H1 (cell line): ENCODE measurements around the gene HBQ1. TPM values are rescaled to one million over a fixed set of nuclear protein-coding genes. Genes with fewer than 3 reads are reported as not detected.
A peak's percentile ranks its signal among the peaks of the same experiment; 100 is the strongest.

Experiments used
- CTCF ChIA-PET: fragments of 300-600 bp; sonication (Branson Sonifier 250); formaldehyde crosslinking; loops from one replicate; lab custom pipeline; 2021; ENCODE audit not compliant: partially characterized antibody; lab: Charles Lee
- POLR2A ChIA-PET: fragments of 300-600 bp; sonication (Branson Sonifier 250); formaldehyde crosslinking; loops from one replicate; lab custom pipeline; 2021; ENCODE audit warnings: inconsistent platforms; ENCODE audit not compliant: partially characterized antibody; lab: Charles Lee
- DNase-seq, 2 experiments: peaks; one replicate each; pipeline versions ENCODE4 v3.0.0 to v3.0.0-alpha.2; 2010 to 2022; ENCODE audit warnings: low spot score in 2 of 2, low read depth in 1 of 2, mixed read lengths in 1 of 2
- FAIRE-seq: peaks from 2 replicates; lab custom pipeline; 2011; peaks lifted over from hg19 to GRCh38; lab: Jason Lieb, UNC
- H2AFZ ChIP-seq: 2 replicates; pipeline ENCODE4 v1.8.1; 2012; ENCODE audit warnings: low read length, inconsistent platforms
- H2AK5ac ChIP-seq: 2 replicates; pipeline ENCODE4 v1.6.1; 2013; ENCODE audit warnings: low read depth, low read length
- H2BK120ac ChIP-seq: replicated peaks from 2 replicates; pipeline ENCODE3; 2013; ENCODE audit warnings: low read depth, low read length, inconsistent platforms
- H2BK12ac ChIP-seq: 2 replicates; pipeline ENCODE4 v1.6.1; 2013; ENCODE audit warnings: low read depth, low read length
- H2BK15ac ChIP-seq: 2 replicates; pipeline ENCODE4 v1.6.1; 2013; ENCODE audit warnings: low read length
- H2BK20ac ChIP-seq: 2 replicates; pipeline ENCODE4 v1.6.1; 2013; ENCODE audit warnings: low read length
- H2BK5ac ChIP-seq: 2 replicates; pipeline ENCODE4 v1.6.1; 2013; ENCODE audit warnings: low read depth, low read length
- H3K14ac ChIP-seq: 2 replicates; pipeline ENCODE4 v1.6.1; 2013; ENCODE audit warnings: inconsistent platforms; ENCODE audit not compliant: insufficient read length
- H3K18ac ChIP-seq: 2 replicates; pipeline ENCODE4 v1.6.1; 2013; ENCODE audit warnings: low read length; ENCODE audit errors: extremely low read depth
- H3K23ac ChIP-seq: 2 replicates; pipeline ENCODE4 v1.6.1; 2013; ENCODE audit warnings: inconsistent platforms; ENCODE audit not compliant: insufficient read length
- H3K23me2 ChIP-seq: 2 replicates; pipeline ENCODE4 v1.6.1; 2013; ENCODE audit warnings: low read depth, low read length
- H3K27ac ChIP-seq: 2 replicates; pipeline ENCODE4 v1.6.1; 2011; ENCODE audit warnings: low read depth, low read length, inconsistent platforms
- H3K27me3 ChIP-seq, 4 experiments: replicated peaks in 1 of 4; 1 replicate in 1 of 4; 2 replicates in 3 of 4; pipeline versions ENCODE4 v1.6.1 to v1.8.1; 2011 to 2013; ENCODE audit warnings: low read length in 3 of 4, mild to moderate bottlenecking in 3 of 4, inconsistent platforms in 2 of 4, mixed read lengths in 2 of 4, moderate library complexity in 1 of 4; ENCODE audit not compliant: control insufficient read depth in 3 of 4, insufficient read depth in 3 of 4; ENCODE audit errors: extremely low read depth in 1 of 4
- H3K36me3 ChIP-seq, 4 experiments: 2 replicates each; pipeline versions ENCODE4 v1.6.1 to v1.8.1; 2011 to 2013; ENCODE audit warnings: mild to moderate bottlenecking in 4 of 4, low read length in 3 of 4, moderate library complexity in 2 of 4, control low read depth in 1 of 4, inconsistent platforms in 1 of 4; ENCODE audit not compliant: insufficient read depth in 4 of 4, control insufficient read depth in 2 of 4
- H3K4ac ChIP-seq: replicated peaks from 2 replicates; pipeline ENCODE3; 2013; ENCODE audit warnings: low read length, low read depth, mixed read lengths, inconsistent platforms; ENCODE audit not compliant: insufficient read length
- H3K4me1 ChIP-seq, 4 experiments: replicated peaks in 1 of 4; 1 replicate in 1 of 4; 2 replicates in 3 of 4; pipeline versions ENCODE4 v1.6.1 to v1.8.1; 2011 to 2013; ENCODE audit warnings: low read length in 3 of 4, inconsistent platforms in 2 of 4, mixed read lengths in 1 of 4; ENCODE audit not compliant: insufficient read depth in 4 of 4, control insufficient read depth in 3 of 4
- H3K4me2 ChIP-seq, 2 experiments: 2 replicates each; pipeline versions ENCODE4 v1.6.1 to v1.8.1; 2011 to 2013; ENCODE audit warnings: low read depth in 2 of 2, low read length in 2 of 2, control low read depth in 1 of 2, inconsistent platforms in 1 of 2, mild to moderate bottlenecking in 1 of 2; ENCODE audit not compliant: insufficient read depth in 1 of 2
- H3K4me3 ChIP-seq, 4 experiments: fragments of 200-600, 300-600 bp in 1 of 4; sonication (generic), shearing (Covaris generic), sonication (Bioruptor Twin) in 1 of 4; 2 replicates each; pipeline versions ENCODE4 v1.5.1 to v1.8.1; 2011 to 2016; ENCODE audit warnings: low read length in 4 of 4, low read depth in 3 of 4, control low read depth in 2 of 4, inconsistent platforms in 2 of 4, mild to moderate bottlenecking in 2 of 4, mixed read lengths in 1 of 4, moderate library complexity in 1 of 4; ENCODE audit not compliant: insufficient read depth in 2 of 4; ENCODE audit errors: extremely low read depth in 1 of 4
- H3K56ac ChIP-seq: replicated peaks from 2 replicates; pipeline ENCODE3; 2013; ENCODE audit warnings: low read depth, mild to moderate bottlenecking, mixed read lengths, low read length, inconsistent platforms; ENCODE audit not compliant: insufficient read length
- H3K79me1 ChIP-seq: 2 replicates; pipeline ENCODE4 v1.6.1; 2013; ENCODE audit warnings: low read depth, low read length, control low read depth
- H3K79me2 ChIP-seq, 2 experiments: 2 replicates each; pipeline versions ENCODE4 v1.6.1 to v1.8.1; 2012 to 2013; ENCODE audit warnings: low read length in 2 of 2, mild to moderate bottlenecking in 2 of 2, inconsistent platforms in 1 of 2; ENCODE audit not compliant: insufficient read depth in 2 of 2, control insufficient read depth in 1 of 2
- H3K9ac ChIP-seq, 4 experiments: replicated peaks in 1 of 4; 1 replicate in 1 of 4; 2 replicates in 3 of 4; pipeline versions ENCODE4 v1.6.1 to v1.8.1; 2011 to 2013; ENCODE audit warnings: low read depth in 3 of 4, low read length in 3 of 4, control low read depth in 2 of 4, mild to moderate bottlenecking in 2 of 4, moderate library complexity in 2 of 4, inconsistent platforms in 1 of 4; ENCODE audit errors: extremely low read depth in 1 of 4
- H3K9me3 ChIP-seq, 2 experiments: 2 replicates each; pipeline versions ENCODE4 v1.6.1 to v1.8.1; 2012 to 2013; ENCODE audit warnings: mild to moderate bottlenecking in 2 of 2, moderate library complexity in 2 of 2, control low read depth in 1 of 2, inconsistent platforms in 1 of 2, low read depth in 1 of 2, low read length in 1 of 2, mixed read lengths in 1 of 2; ENCODE audit not compliant: insufficient read depth in 2 of 2
- H4K20me1 ChIP-seq, 2 experiments: replicated peaks in 1 of 2; 2 replicates each; pipeline versions ENCODE3 to v1.8.1; 2011 to 2013; ENCODE audit warnings: inconsistent platforms in 2 of 2, low read length in 2 of 2, mild to moderate bottlenecking in 1 of 2; ENCODE audit not compliant: insufficient read depth in 2 of 2, control insufficient read depth in 1 of 2
- H4K5ac ChIP-seq: 2 replicates; pipeline ENCODE4 v1.6.1; 2013; ENCODE audit warnings: low read length, low read depth, mixed read lengths, inconsistent platforms; ENCODE audit not compliant: insufficient read length
- H4K8ac ChIP-seq: 2 replicates; pipeline ENCODE4 v1.8.0; 2013; ENCODE audit warnings: mild to moderate bottlenecking, moderate library complexity, low read length, inconsistent platforms; ENCODE audit not compliant: insufficient read depth; ENCODE audit errors: extremely low read depth
- H4K91ac ChIP-seq: replicated peaks from 2 replicates; pipeline ENCODE3; 2013; ENCODE audit warnings: low read length, mixed read lengths, inconsistent platforms; ENCODE audit not compliant: insufficient read length
- EZH2 ChIP-seq: fragments of 200-600 bp; sonication (generic); IDR thresholded peaks from 2 replicates; pipeline ENCODE4 v1.7.1; 2012; ENCODE audit warnings: low read depth, mild to moderate bottlenecking, moderate library complexity, low read length, inconsistent platforms; ENCODE audit not compliant: severe bottlenecking
- FOSL1 ChIP-seq: IDR thresholded peaks from 2 replicates; pipeline ENCODE4 v1.6.1; 2011; ENCODE audit warnings: mild to moderate bottlenecking, low read depth, low read length, moderate library complexity; ENCODE audit not compliant: insufficient read depth
- GTF2F1 ChIP-seq: IDR thresholded peaks from 2 replicates; pipeline ENCODE4 v1.6.1; 2012; ENCODE audit warnings: low read depth, low read length, improper control_type of control experiment, borderline replicate concordance
- HDAC2 ChIP-seq, 2 experiments: fragments of 300-600 bp in 1 of 2; sonication (generic) in 1 of 2; IDR thresholded peaks; 2 replicates each; pipeline ENCODE4 v1.6.1; 2011 to 2012; ENCODE audit warnings: low read depth in 2 of 2, low read length in 2 of 2, mild to moderate bottlenecking in 2 of 2, moderate library complexity in 2 of 2, borderline replicate concordance in 1 of 2, inconsistent platforms in 1 of 2
- KDM1A ChIP-seq: fragments of 200-600, 300-600 bp; sonication (generic); IDR thresholded peaks from 2 replicates; pipeline ENCODE4 v1.7.1; 2016; ENCODE audit warnings: mild to moderate bottlenecking, low read length, borderline replicate concordance
- KDM4A ChIP-seq: IDR thresholded peaks from one replicate; pipeline ENCODE4 v1.7.1; 2012; ENCODE audit warnings: low read depth, mild to moderate bottlenecking, moderate library complexity, low read length, inconsistent platforms; ENCODE audit not compliant: severe bottlenecking
- RBBP5 ChIP-seq: IDR thresholded peaks from 2 replicates; pipeline ENCODE4 v1.7.1; 2012; ENCODE audit warnings: low read depth, mild to moderate bottlenecking, inconsistent platforms, low read length, moderate library complexity, borderline replicate concordance
- RFX5 ChIP-seq: IDR thresholded peaks from 2 replicates; pipeline ENCODE4 v1.6.1; 2011; ENCODE audit warnings: low read depth, low read length, improper control_type of control experiment, borderline replicate concordance
- SAP30 ChIP-seq: fragments of 300-600 bp; sonication (generic); IDR thresholded peaks from 2 replicates; pipeline ENCODE4 v1.7.1; 2012; ENCODE audit warnings: low read length, moderate library complexity, mild to moderate bottlenecking, inconsistent platforms; ENCODE audit not compliant: insufficient read depth, insufficient replicate concordance
- SIN3A ChIP-seq, 2 experiments: IDR thresholded peaks in 1 of 2; conservative IDR thresholded peaks in 1 of 2; 2 replicates each; pipeline ENCODE4 v1.6.1; 2011 to 2012; ENCODE audit warnings: low read length in 2 of 2, improper control_type of control experiment in 1 of 2, low read depth in 1 of 2, mild to moderate bottlenecking in 1 of 2
- YY1 ChIP-seq: IDR thresholded peaks from 2 replicates; pipeline ENCODE4 v1.6.1; 2011; ENCODE audit warnings: low read depth, mild to moderate bottlenecking, low read length
- WGBS, 2 experiments: shearing (Covaris generic) in 1 of 2; methylation state at CpG; one replicate each; pipeline versions ENCODE4 v1.1.6 to v1.1.7; 2013 to 2015; ENCODE audit warnings: low lambda C conversion rate in 2 of 2, mixed read lengths in 2 of 2, inconsistent platforms in 1 of 2, low coverage in 1 of 2, missing lambda C conversion rate in 1 of 2; ENCODE audit not compliant: insufficient replicate concordance in 2 of 2, insufficient coverage in 1 of 2, insufficient read length in 1 of 2; ENCODE audit errors: extremely low coverage in 1 of 2, missing lambda C conversion rate in 1 of 2; 5-methylcytosine and 5-hydroxymethylcytosine counted together
- polyA plus RNA-seq, 7 experiments: library from polyadenylated mRNA; depleted of rRNA in 3 of 7; stranded (reverse) in 5 of 7; unstranded in 2 of 7; fragments of >200 nt in 5 of 7; fragments of 200-250 nt in 2 of 7; gene quantifications; 1 replicate in 5 of 7; 2 replicates in 1 of 7; 4 replicates in 1 of 7; pipeline versions ENCODE4 v1.2.1 to v1.2.3, GENCODE V29; 2011 to 2013; ENCODE audit warnings: missing spikeins in 2 of 7, mixed read lengths in 2 of 7
- total RNA-seq: library from RNA; stranded (reverse); fragmentation: NEBNext Ultra II Directional; extraction: Animal tissue kit (Norgen Biotek cat#: 25700); gene quantifications from 2 replicates; pipeline ENCODE4 v1.2.1, GENCODE V29; 2021

HBQ1 gene
- total and polyA plus RNA-seq, 2 of the 8 experiments (the other 6 are each of a cell fraction or from before 2014, with no cell fraction given) = 2.9 to 17.1 TPM

DNA sequence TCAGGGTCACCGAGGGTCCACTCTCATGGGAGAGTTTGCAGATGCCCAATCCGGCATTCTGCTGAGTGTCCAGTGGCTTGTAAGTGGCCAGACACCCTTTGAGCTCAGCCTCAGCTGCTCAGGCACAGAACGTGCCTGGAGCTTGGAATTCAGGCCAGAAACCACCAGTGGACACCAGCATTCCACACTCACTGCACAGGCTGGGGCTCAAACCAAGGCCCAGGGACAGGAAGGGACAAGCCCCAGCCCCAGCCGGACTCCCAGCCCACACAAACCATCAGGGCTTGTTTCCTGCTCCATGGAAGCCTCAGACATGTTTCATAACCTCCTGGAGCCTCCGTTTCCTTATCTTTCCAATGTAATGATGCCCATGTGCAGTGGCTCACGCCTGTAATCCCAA is 36.8 kb upstream of the HBQ1 start:
- no peak overlapping the region for H3K4me2 ChIP-seq
- H2BK12ac ChIP-seq = 0 out of 2 replicates have a peak overlapping the region, but pooled peaks have one; percentile 17
- H3K27ac ChIP-seq = no peak overlapping the region
- no peak overlapping the region for H3K18ac ChIP-seq
- no peaks in the 10 kb centered on the region for H3K36me3 ChIP-seq
- no peaks in the 10 kb centered on the region for H3K79me2 ChIP-seq
- FAIRE-seq = no peak
- 0 out of 2 replicates have a peak overlapping the region, but pooled peaks have one; percentile 21 for H2BK20ac ChIP-seq
- H2AFZ ChIP-seq = no peak overlapping the region
- DNase-seq = no peak
- WGBS, 2 experiments = 87% methylated on average over 6 of the region's 6 CpGs; no CpG with 5 or more reads in 1 of the 2 experiments
- no peak for TF ChIP-seq KDM4A
- no peak for TF ChIP-seq EZH2
- TF ChIP-seq KDM1A = no peak
- no peak for TF ChIP-seq YY1
- no peak for TF ChIP-seq RBBP5
- TF ChIP-seq GTF2F1 = no peak
- no peak for TF ChIP-seq RFX5
- TF ChIP-seq SIN3A (conservative IDR thresholded peaks at IDR 0.05 in 1 of 2, IDR thresholded peaks at IDR 0.05 in 1 of 2; ENCODE audit: low read depth in 1 of 2, low read length in 2 of 2) = no peak
- no peak for TF ChIP-seq SAP30
- TF ChIP-seq HDAC2 (IDR thresholded peaks at IDR 0.05; ENCODE audit: borderline replicate concordance in 1 of 2, low read depth in 2 of 2, low read length in 2 of 2) = no peak
- TF ChIP-seq FOSL1 = no peak
- no peaks in the 10 kb centered on the region for H3K9me3 ChIP-seq
- no peak overlapping the region for H3K56ac ChIP-seq
- no peaks in the 10 kb centered on the region; a peak in 1 of 7 replicates for H3K4me1 ChIP-seq
- H3K23ac ChIP-seq = no peak overlapping the region
- no peaks in the 10 kb centered on the region for H3K79me1 ChIP-seq
- peak overlapping the region; percentile 13 for H2BK120ac ChIP-seq
- H4K5ac ChIP-seq = no peak overlapping the region
- H3K4ac ChIP-seq = no peak overlapping the region
- 0 out of 7 replicates have a peak, but pooled peaks cover 0 to under 1% (median under 1%) of the 10 kb centered on the region in 4 experiments for H3K27me3 ChIP-seq
- no peak overlapping the region for H4K8ac ChIP-seq
- CTCF ChIA-PET = interaction anchor here (1.0 to 2.4 kb wide), 4 partner anchors 23 to 72 kb away, joined by 3 to 8 read pairs (median 3); no protein-coding TSS in a partner anchor
- H3K14ac ChIP-seq = no peak overlapping the region
- POLR2A ChIA-PET = interaction anchor here (1.0 to 1.8 kb wide), 2 partner anchors 11 to 19 kb away, joined by 4 to 5 read pairs; no protein-coding TSS in a partner anchor
- no peaks in the 10 kb centered on the region for H3K23me2 ChIP-seq
- H3K9ac ChIP-seq = no peak overlapping the region
- H4K91ac ChIP-seq = no peak overlapping the region
- H2BK5ac ChIP-seq = 0 out of 2 replicates have a peak overlapping the region, but pooled peaks have one; percentile 63
- no peak overlapping the region for H2AK5ac ChIP-seq
- H3K4me3 ChIP-seq = no peak overlapping the region
- no peak overlapping the region for H2BK15ac ChIP-seq
- no peaks in the 10 kb centered on the region for H4K20me1 ChIP-seq
